ENCODE results near the gene RAD50. TPM values are rescaled to one million over a fixed set of nuclear protein-coding genes. Genes with fewer than 3 reads are reported as not detected.
"Not testable (repeated sequence)": the region's sequence is repeated elsewhere in the genome, so short reads cannot be mapped to it uniquely, and the experiment has no call there.

Gene RAD50
- total RNA-seq, 1 donor from 2014 or later: 6.9 TPM

GRCh38 chr5:132674671-132675506 lies 118.1 kb downstream of the RAD50 start:
- DNase-seq (ENCODE audit: low read depth in 2 of 2): peak in 1 of 2 donors; percentile 76

GRCh38 chr5:132675936-132676689 lies 119.3 kb downstream of the RAD50 start:
- no peak for DNase-seq (ENCODE audit: low read depth in 2 of 2)

DNA sequence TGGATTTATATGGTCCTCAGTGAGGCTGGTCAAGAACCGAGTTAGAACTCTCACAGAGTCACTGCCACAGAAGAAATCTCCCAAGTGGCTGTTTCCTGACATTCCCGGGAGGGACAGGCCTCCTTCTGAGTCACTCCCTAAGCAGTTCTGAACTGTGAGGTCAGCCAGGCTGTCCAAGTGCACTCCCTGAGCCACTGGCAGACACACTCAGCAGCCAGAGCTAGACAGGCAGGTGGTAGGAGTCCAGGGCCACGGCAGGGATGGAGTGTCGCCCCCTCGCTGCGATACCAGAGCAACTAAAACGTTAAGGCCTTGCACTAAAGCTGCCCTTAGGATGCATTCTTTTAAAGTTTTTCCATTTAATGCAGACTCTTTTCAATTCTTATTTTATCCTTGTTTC lies 120.4 kb downstream of the RAD50 start:
- peak in 1 of 2 donors; percentile 69 for DNase-seq (ENCODE audit: low read depth in 2 of 2)

GRCh38 chr5:132677682-132678400 lies 121.1 kb downstream of the RAD50 start:
- no peak for DNase-seq (ENCODE audit: low read depth in 2 of 2)

DNA sequence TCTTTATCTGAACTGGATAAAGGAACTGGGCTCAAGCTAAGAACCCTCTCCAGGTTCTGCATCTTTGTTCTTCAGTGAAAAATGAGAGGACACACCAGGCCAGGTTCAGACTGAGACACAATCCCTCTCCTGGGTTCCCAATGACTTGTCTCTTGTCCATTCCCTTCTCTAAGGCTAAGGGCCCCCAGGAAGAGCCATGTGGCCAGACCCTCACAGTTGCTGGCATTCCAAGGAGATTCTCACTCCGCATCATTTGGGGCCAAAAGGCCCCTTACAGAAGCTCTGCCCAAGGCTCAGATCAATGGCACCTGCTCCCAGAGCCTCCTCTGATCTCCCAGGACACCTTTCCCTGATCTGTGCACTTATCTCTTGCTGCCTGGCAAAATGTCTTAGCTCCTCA lies 122.0 kb downstream of the RAD50 start:
- no peak for DNase-seq (ENCODE audit: low read depth in 2 of 2)

DNA sequence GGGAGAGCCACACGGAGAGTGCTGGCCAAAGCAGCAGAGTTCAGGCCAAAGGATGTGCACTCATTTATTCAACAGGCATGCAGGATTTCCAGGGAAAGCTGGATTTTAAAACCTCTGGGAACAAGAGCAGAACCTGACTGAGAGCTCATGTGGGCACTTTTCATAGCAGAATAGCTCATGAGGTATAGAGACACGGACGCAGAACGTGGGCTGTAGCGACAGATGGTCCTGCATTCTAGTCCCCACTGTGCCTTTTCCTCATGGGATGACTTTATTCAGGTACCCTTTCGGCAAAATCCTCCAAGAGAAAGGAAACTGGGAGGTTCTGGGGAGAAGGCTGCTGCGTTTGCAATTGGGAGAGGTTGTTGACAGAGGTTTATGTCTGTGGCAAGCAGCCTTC lies 122.4 kb downstream of the RAD50 start:
- DNase-seq (ENCODE audit: low read depth in 2 of 2): no peak

DNA sequence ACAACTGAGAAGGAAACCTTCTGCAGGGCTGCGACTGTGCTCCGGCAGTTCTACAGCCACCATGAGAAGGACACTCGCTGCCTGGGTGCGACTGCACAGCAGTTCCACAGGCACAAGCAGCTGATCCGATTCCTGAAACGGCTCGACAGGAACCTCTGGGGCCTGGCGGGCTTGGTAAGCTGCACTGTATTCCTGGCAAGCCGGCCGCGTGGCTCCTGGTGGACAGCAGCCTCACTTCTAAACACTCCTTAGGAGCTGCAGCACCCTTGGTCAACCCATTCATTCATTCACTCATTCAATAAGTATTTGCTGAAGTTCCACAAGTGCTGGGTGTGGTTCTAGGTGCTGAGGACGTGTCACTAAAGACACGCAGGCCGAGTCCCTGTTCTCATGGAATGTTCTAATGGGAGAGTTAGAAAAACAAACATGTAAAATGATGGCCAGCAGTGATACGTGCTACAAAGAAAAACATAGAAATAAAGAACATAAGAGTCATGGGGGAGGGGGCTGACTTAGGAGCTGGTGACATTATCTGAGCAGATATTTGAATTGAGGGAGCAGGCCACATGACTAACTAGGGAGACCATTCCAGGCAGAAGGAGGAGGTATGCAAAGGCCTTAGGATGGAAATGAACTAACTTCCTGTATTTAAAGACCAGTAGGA lies 123.1 kb downstream of the RAD50 start:
- no peak for DNase-seq (ENCODE audit: low read depth in 2 of 2)

DNA sequence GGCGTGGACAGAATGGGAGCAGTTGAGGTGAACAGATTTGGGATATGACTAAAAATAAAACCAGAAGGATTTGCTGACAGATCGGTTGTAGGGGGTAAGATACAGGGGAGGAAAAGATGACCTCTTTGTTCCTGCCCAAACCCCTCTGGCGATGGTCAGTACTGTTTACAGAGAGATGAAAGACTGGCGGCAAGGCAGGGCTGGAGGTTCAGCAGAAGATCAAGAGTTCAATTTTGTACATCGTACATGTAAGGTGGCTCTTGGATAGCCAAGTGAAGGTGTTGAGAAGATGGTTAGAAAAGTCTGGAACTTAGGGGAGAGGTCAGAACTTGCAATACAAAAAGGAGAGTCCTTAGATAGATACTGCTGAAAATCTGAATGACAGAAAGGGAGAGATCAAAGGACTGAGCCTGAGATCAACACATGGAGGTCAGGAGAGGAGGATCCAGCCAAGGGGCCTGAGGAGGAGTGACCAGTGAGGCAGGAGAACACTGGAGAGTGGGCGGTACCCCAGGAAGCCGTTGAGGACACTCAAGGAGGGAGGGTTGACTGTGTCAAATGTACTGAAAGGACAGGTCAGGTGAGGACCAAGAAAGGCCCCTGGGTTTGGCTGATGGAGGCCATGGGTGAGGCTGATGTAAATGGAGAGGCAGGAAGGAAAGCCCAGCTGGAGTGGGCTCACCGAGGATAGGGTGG lies 124.2 kb downstream of the RAD50 start:
- no peak for DNase-seq (ENCODE audit: low read depth in 2 of 2)

- DNase-seq (ENCODE audit: low read depth in 2 of 2): no peak
These were observed 124.7 kb downstream of the RAD50 start for GRCh38 chr5:132681476-132681831.

GRCh38 chr5:132681983-132682382 lies 125.2 kb downstream of the RAD50 start:
- DNase-seq (ENCODE audit: low read depth in 2 of 2): no peak

- DNase-seq (ENCODE audit: low read depth in 2 of 2): no peak
These were observed 127.7 kb downstream of the RAD50 start for GRCh38 chr5:132684491-132684890.

DNA sequence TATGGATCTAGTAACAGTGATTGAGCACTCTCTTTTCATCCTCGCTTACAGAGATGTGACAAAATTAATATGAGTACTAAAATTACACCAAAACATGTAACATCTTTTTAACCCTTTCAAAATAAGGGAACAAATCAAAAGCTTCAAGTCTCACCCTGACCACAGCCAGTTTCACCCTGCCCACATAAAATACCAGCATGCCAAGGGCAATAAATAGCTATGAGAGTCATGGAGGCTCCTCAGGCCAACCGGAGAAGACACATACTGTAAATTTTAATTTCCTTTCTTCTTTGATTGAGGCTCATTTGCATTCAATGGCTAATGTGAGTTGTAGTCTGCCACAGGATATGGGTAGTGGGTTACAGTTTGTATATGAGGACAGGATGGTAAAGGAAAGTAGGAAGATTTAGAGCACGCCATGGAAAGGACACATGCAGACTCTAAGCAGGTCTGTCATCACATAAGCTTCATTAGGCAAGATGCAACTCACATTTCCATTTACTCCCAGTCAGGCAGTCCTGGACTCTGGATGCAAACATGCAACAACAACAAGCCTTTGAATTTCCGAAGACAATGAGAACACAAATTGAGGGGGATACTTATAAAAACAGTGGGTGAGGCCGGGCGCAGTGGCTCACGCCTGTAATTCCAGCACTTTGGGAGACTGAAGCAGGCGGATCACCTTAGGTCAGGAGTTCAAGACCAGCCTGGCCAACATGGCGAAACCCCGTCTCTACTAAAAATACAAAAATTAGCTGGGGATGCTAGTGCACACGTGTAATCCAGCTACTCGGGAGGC lies 128.3 kb downstream of the RAD50 start:
- DNase-seq (ENCODE audit: low read depth in 2 of 2): no peak

DNA sequence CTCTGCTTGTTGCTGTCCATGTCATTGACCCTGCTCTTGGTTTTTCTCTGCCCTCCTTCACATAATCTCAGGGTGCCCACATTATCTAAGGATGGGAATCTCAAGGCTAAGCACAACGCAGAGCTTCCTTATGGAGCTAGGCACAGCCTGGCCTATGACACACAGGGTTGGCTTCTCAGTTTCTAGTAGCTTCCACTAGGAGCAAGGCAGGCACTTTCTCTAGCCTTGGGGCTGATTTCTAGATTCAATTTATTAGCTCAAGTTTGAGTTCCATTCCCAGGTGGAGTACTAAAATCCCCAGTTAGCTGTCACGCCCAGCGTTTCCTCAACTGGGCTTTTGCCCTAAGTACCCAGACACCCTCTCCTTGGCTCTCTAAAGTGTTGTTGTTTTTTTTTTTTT lies 129.4 kb downstream of the RAD50 start:
- no peak for DNase-seq (ENCODE audit: low read depth in 2 of 2)

- no peak for DNase-seq (ENCODE audit: low read depth in 2 of 2)
These were observed 131.2 kb downstream of the RAD50 start for GRCh38 chr5:132687995-132688394.

DNA sequence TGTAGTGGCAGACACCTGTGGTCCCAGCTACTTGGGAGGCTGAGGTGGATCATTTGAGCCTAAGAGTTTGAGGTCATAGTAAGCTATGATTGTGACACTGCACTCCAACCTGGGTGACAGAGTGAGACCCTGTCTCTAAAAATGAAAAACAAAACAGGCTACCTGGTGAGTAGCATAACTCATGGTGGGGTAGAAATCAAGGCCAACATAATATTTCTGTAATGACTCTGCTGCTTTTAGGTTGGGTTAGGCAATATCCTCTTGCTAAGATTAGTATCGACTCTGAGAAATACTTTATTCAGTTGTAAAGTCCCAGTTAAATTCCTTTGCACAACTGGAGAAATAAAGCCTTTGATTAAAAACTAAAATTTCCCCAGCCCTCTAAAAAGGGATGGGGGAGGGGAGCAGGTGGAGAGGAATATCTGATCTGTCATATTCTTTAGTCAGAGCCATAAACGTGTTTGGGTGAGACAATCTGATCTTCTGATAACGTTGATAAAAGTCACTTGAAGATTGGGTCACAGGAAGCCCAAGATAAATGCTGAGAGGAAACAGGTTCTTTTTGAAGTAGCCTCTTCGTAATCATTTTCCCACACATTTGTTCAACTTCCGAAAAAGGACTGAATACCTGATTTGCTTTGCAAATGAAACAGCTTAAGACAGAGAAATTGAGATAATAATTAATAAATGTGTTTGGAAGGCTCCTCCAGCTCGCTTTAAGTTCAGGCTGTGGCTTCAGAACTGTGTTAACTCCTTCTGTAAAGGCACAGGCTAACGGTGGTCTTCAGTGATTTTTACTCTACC lies 132.0 kb downstream of the RAD50 start:
- no peak for DNase-seq (ENCODE audit: low read depth in 2 of 2)

GRCh38 chr5:132689513-132689912 lies 132.7 kb downstream of the RAD50 start:
- no peak for DNase-seq (ENCODE audit: low read depth in 2 of 2)

DNA sequence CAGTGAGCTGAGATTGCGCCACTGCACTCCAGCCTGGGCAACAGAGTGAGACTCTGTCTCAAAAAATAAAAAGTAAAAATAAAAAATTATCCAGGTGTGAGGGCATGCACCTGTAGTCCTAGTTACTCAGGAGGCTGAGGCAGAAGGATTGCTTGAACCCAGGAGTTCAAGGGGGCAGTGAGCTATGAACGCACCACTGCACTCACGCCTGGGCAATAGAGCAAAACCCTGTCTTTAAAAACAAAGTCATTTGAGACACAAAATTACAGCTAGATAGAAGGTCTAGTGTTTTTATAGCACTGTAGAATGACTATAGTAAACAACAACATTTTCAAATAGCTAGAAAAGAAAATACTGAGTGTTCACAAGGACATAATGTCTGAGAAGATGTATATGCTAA lies 133.4 kb downstream of the RAD50 start:
- DNase-seq (ENCODE audit: low read depth in 2 of 2): no peak

- not testable (repeated sequence) for DNase-seq (ENCODE audit: low read depth in 2 of 2)
These were observed 135.2 kb downstream of the RAD50 start for GRCh38 chr5:132691755-132692631.

GRCh38 chr5:132692632-132692967 lies 135.8 kb downstream of the RAD50 start:
- DNase-seq (ENCODE audit: low read depth in 2 of 2): no peak
